Measurements from ENCODE around the gene ANKRD65.

- TF ChIP-seq, protein P1, sequence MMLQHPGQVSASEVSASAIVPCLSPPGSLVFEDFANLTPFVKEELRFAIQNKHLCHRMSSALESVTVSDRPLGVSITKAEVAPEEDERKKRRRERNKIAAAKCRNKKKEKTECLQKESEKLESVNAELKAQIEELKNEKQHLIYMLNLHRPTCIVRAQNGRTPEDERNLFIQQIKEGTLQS (IDR thresholded peaks at IDR 0.05) = no peak
- TF ChIP-seq, protein P2, sequence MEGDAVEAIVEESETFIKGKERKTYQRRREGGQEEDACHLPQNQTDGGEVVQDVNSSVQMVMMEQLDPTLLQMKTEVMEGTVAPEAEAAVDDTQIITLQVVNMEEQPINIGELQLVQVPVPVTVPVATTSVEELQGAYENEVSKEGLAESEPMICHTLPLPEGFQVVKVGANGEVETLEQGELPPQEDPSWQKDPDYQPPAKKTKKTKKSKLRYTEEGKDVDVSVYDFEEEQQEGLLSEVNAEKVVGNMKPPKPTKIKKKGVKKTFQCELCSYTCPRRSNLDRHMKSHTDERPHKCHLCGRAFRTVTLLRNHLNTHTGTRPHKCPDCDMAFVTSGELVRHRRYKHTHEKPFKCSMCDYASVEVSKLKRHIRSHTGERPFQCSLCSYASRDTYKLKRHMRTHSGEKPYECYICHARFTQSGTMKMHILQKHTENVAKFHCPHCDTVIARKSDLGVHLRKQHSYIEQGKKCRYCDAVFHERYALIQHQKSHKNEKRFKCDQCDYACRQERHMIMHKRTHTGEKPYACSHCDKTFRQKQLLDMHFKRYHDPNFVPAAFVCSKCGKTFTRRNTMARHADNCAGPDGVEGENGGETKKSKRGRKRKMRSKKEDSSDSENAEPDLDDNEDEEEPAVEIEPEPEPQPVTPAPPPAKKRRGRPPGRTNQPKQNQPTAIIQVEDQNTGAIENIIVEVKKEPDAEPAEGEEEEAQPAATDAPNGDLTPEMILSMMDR (IDR thresholded peaks at IDR 0.05 in 2 of 3, conservative IDR thresholded peaks at IDR 0.05 in 1 of 3; ENCODE audit: borderline replicate concordance in 1 of 3, insufficient read depth in 1 of 3, low read depth in 2 of 3, low read length in 2 of 3) = no peak
- TF ChIP-seq, protein P3, sequence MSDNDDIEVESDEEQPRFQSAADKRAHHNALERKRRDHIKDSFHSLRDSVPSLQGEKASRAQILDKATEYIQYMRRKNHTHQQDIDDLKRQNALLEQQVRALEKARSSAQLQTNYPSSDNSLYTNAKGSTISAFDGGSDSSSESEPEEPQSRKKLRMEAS (IDR thresholded peaks at IDR 0.05) = no peak
- TF ChIP-seq JUND (IDR thresholded peaks at IDR 0.05) = no peak
- TF ChIP-seq REST (IDR thresholded peaks at IDR 0.05; ENCODE audit: low read depth) = no peak
- TF ChIP-seq CEBPB (IDR thresholded peaks at IDR 0.05; ENCODE audit: low read depth) = no peak
- TF ChIP-seq YY1 (IDR thresholded peaks at IDR 0.05; ENCODE audit: extremely low read depth, insufficient replicate concordance, low read depth, low read length) = no peak
Measured at GRCh38 chr1:1436630-1437032, 15.6 kb upstream of the ANKRD65 start.
